ENCODE results near the gene PEPD.

PEPD gene

DNA sequence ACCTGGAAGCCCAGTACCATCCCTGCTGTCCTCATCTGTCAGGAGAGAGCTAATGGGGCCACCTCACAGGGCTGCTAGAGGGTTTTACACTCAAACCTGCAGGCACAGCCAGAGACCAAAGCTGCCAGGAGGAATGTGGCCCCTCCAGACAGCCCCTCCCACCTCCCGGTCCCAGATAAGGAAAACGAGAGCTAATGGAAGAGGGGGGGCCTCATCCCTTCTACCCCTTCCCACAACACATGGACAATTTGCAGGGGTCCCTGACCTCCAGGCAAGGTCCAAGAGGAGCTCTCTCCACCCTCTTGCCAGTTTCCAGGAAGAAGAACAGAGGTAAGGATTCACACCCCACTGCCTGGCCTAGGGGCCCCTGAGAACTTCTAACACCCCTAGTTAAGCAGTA lies 1.6 kb upstream of the PEPD start:
- no peak overlapping the region for H2BK15ac ChIP-seq (ENCODE audit: low read depth, poor library complexity, severe bottlenecking)
- H3K23ac ChIP-seq (ENCODE audit: low read length in 2 of 2), result no peak overlapping the region
- DNase-seq, result no peak
- no peak overlapping the region for H3K4me2 ChIP-seq (ENCODE audit: low read length, poor library complexity, severe bottlenecking)
- no peak overlapping the region for H3K14ac ChIP-seq (ENCODE audit: low read length in 2 of 2)
- H3K18ac ChIP-seq (ENCODE audit: low read depth in 1 of 2, low read length in 2 of 2), result no peak overlapping the region
- H2BK5ac ChIP-seq (ENCODE audit: low read depth, low read length, poor library complexity, severe bottlenecking), result no peak overlapping the region
- H2BK120ac ChIP-seq (ENCODE audit: low read depth, low read length), result no peak overlapping the region
- peaks cover 22 to 25% of the 10 kb centered on the region in 2 experiments for H3K27me3 ChIP-seq (ENCODE audit: control insufficient read depth in 1 of 2, insufficient read depth in 1 of 2, low read length in 2 of 2)
- no peaks in the 10 kb centered on the region for H3K36me3 ChIP-seq (ENCODE audit: control insufficient read depth in 1 of 2, insufficient read depth in 2 of 2, low read depth in 1 of 2, low read length in 2 of 2)
- no peak overlapping the region for H3K4ac ChIP-seq (ENCODE audit: low read depth in 1 of 2, low read length in 2 of 2)
- no peak overlapping the region for H4K8ac ChIP-seq (ENCODE audit: low read length)
- 36% methylated on average over 2 of the region's 2 CpGs for WGBS
- H4K91ac ChIP-seq (ENCODE audit: low read length), result no peak overlapping the region
- H3K4me3 ChIP-seq (ENCODE audit: insufficient read depth in 1 of 2, low read depth in 1 of 2, low read length in 2 of 2), result no peak overlapping the region
- no peak overlapping the region for H2AFZ ChIP-seq (ENCODE audit: low read depth, low read length)
- H2AK5ac ChIP-seq (ENCODE audit: low read length, severe bottlenecking), result no peak overlapping the region
- no peak overlapping the region for H2BK12ac ChIP-seq (ENCODE audit: low read length in 2 of 2)
- no peaks in the 10 kb centered on the region for H3K9me3 ChIP-seq (ENCODE audit: control insufficient read depth, low read length)
- H3K4me1 ChIP-seq (ENCODE audit: control insufficient read depth, insufficient read depth, low read depth, low read length), result peaks cover 15% of the 10 kb centered on the region
- H3K27ac ChIP-seq (ENCODE audit: low read length, poor library complexity, severe bottlenecking), result no peak overlapping the region
- H3K79me1 ChIP-seq (replicated peaks; ENCODE audit: low read length, poor library complexity, severe bottlenecking), result peaks cover 27% of the 10 kb centered on the region
- no peak overlapping the region for H3K9ac ChIP-seq (ENCODE audit: low read length)

DNA sequence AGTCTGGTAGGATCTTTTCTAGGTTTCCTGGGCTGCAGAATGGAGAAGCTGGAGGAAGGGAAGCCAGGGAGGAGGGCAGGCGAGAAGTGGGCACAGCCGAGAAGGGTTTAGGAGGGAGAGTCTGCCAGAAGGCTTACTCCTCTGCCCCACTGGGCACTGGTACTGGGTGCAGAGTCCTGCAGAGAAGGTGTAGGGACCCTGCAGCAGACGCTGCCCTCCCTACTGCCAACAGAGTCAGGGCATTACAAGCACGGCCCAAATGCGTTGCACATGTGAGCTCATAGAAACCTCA lies 726 bp upstream of the PEPD start:
- Histone ChIP-seq H2BK15ac (ENCODE audit: low read depth, poor library complexity, severe bottlenecking) (no peak overlapping the region), H4K91ac (ENCODE audit: low read length) (no peak overlapping the region), H3K4me1 (ENCODE audit: control insufficient read depth, insufficient read depth, low read depth, low read length) (peaks cover 15% of the 10 kb centered on the region), H3K9ac (ENCODE audit: low read length) (peak overlapping the region; percentile 80), H2AFZ (ENCODE audit: low read depth, low read length) (peak overlapping the region; percentile 66), H4K8ac (ENCODE audit: low read length) (peak overlapping the region; percentile 47), H3K27me3 (ENCODE audit: control insufficient read depth in 1 of 2, insufficient read depth in 1 of 2, low read length in 2 of 2) (peaks cover 16 to 24% of the 10 kb centered on the region in 2 experiments), H3K9me3 (ENCODE audit: control insufficient read depth, low read length) (no peaks in the 10 kb centered on the region), H2AK5ac (ENCODE audit: low read length, severe bottlenecking) (no peak overlapping the region), H2BK120ac (ENCODE audit: low read depth, low read length) (no peak overlapping the region), H2BK5ac (ENCODE audit: low read depth, low read length, poor library complexity, severe bottlenecking) (no peak overlapping the region), H3K79me1 (replicated peaks; ENCODE audit: low read length, poor library complexity, severe bottlenecking) (peaks cover 32% of the 10 kb centered on the region), H3K4ac (ENCODE audit: low read depth in 1 of 2, low read length in 2 of 2) (peak overlapping the region in 1 of 2 experiments; percentile 24), H3K18ac (ENCODE audit: low read depth in 1 of 2, low read length in 2 of 2) (no peak overlapping the region), H3K23ac (ENCODE audit: low read length in 2 of 2) (no peak overlapping the region), H3K4me2 (ENCODE audit: low read length, poor library complexity, severe bottlenecking) (peak overlapping the region; percentile 73), H2BK12ac (ENCODE audit: low read length in 2 of 2) (no peak overlapping the region), H3K4me3 (ENCODE audit: insufficient read depth in 1 of 2, low read depth in 1 of 2, low read length in 2 of 2) (peak overlapping the region in 1 of 2 experiments; percentile 91), H3K14ac (ENCODE audit: low read length in 2 of 2) (no peak overlapping the region), H3K27ac (ENCODE audit: low read length, poor library complexity, severe bottlenecking) (no peak overlapping the region), H3K36me3 (ENCODE audit: control insufficient read depth in 1 of 2, insufficient read depth in 2 of 2, low read depth in 1 of 2, low read length in 2 of 2) (no peaks in the 10 kb centered on the region)
- 93% methylated on average over 5 of the region's 5 CpGs for WGBS
- DNase-seq, result no peak

DNA sequence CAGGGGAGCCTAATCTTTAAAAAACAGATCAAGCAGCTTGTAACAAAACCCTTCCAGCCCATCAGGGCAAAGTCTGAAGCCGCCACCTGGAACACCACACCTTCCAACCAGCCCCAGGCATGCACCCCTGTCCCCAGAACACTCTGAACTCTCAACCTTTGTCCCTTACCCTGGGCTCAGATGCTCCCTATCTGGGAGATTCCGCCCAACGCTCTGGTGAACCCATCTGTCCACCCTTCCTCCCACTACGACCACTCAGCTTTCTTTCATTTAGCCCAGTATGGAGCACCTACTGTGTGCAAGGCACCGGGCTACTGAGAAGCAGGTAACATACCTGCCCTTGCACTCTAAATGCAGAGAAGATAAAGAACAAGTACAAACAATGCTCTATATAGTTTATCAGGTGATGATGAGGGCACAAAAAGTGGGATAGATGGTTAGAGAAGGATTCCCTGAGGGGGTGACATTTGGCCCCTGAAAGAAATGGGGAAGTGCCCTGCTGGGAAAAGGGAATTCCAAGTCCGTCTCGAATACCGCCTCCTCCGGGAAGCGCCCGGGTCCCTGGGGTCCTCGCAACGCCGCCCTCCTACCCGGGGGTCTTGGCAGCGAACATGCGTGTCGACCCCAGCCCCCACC lies 629 bp downstream of the PEPD start:
- Histone ChIP-seq H3K36me3 (ENCODE audit: control insufficient read depth in 1 of 2, insufficient read depth in 2 of 2, low read depth in 1 of 2, low read length in 2 of 2) (no peaks in the 10 kb centered on the region), H3K4me1 (ENCODE audit: control insufficient read depth, insufficient read depth, low read depth, low read length) (peaks cover 15% of the 10 kb centered on the region), H3K9ac (ENCODE audit: low read length) (peak overlapping the region; percentile 92), H3K23ac (ENCODE audit: low read length in 2 of 2) (peak overlapping the region in 1 of 2 experiments; percentile 68), H3K14ac (ENCODE audit: low read length in 2 of 2) (peak overlapping the region in 1 of 2 experiments; percentile 96), H3K4me2 (ENCODE audit: low read length, poor library complexity, severe bottlenecking) (peak overlapping the region; percentile 72), H4K8ac (ENCODE audit: low read length) (peak overlapping the region; percentile 94), H2AK5ac (ENCODE audit: low read length, severe bottlenecking) (no peak overlapping the region), H2BK15ac (ENCODE audit: low read depth, poor library complexity, severe bottlenecking) (peak overlapping the region; percentile 55), H4K91ac (ENCODE audit: low read length) (peak overlapping the region; percentile 71), H3K79me1 (replicated peaks; ENCODE audit: low read length, poor library complexity, severe bottlenecking) (peaks cover 38% of the 10 kb centered on the region), H3K27ac (ENCODE audit: low read length, poor library complexity, severe bottlenecking) (no peak overlapping the region), H2BK5ac (ENCODE audit: low read depth, low read length, poor library complexity, severe bottlenecking) (no peak overlapping the region), H3K9me3 (ENCODE audit: control insufficient read depth, low read length) (no peaks in the 10 kb centered on the region), H3K27me3 (ENCODE audit: control insufficient read depth in 1 of 2, insufficient read depth in 1 of 2, low read length in 2 of 2) (peaks cover 7 to 18% of the 10 kb centered on the region in 2 experiments), H3K4ac (ENCODE audit: low read depth in 1 of 2, low read length in 2 of 2) (peak overlapping the region; percentile 86 to 87), H2BK12ac (ENCODE audit: low read length in 2 of 2) (peak overlapping the region in 1 of 2 experiments; percentile 68), H2BK120ac (ENCODE audit: low read depth, low read length) (no peak overlapping the region), H2AFZ (ENCODE audit: low read depth, low read length) (peak overlapping the region; percentile 86), H3K18ac (ENCODE audit: low read depth in 1 of 2, low read length in 2 of 2) (peak overlapping the region in 1 of 2 experiments; percentile 97), H3K4me3 (ENCODE audit: insufficient read depth in 1 of 2, low read depth in 1 of 2, low read length in 2 of 2) (peak overlapping the region; percentile 91 to 98)
- 16% methylated on average over 17 of the region's 18 CpGs for WGBS
- DNase-seq, result peak; percentile 2

DNA sequence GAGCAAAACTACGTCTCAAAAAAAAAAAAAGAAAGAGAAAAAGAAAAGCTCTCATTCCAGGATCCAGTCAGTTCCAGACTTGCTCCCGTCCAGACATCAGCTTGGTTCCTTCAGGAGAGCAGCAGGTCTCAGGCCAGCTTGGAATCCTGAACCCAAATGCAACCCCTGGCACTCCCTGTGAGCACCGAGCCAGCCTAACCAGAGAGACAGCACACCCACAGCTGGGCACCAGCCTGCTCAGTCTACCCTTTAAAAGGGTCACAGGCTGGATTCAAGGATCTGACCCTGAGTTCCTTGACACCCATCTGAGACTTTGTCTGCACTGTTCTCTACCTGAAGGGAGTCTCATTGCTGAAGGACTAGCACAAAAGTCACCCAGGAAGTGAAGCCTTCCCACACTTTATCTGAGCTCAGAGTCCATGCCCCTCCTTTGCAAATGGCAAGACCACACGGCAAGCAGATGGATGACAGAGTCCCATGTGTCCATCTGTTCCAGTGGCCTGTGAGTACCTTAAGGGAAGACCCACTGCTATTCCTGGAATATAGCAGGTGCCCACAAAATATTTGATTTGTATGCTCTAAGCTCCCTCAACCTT lies 1.4 kb downstream of the PEPD start:
- Histone ChIP-seq H4K91ac (ENCODE audit: low read length) (no peak overlapping the region), H3K9ac (ENCODE audit: low read length) (no peak overlapping the region), H3K36me3 (ENCODE audit: control insufficient read depth in 1 of 2, insufficient read depth in 2 of 2, low read depth in 1 of 2, low read length in 2 of 2) (no peaks in the 10 kb centered on the region), H3K4me2 (ENCODE audit: low read length, poor library complexity, severe bottlenecking) (no peak overlapping the region), H2AFZ (ENCODE audit: low read depth, low read length) (no peak overlapping the region), H2BK5ac (ENCODE audit: low read depth, low read length, poor library complexity, severe bottlenecking) (no peak overlapping the region), H3K4ac (ENCODE audit: low read depth in 1 of 2, low read length in 2 of 2) (no peak overlapping the region), H4K8ac (ENCODE audit: low read length) (no peak overlapping the region), H3K27me3 (ENCODE audit: control insufficient read depth in 1 of 2, insufficient read depth in 1 of 2, low read length in 2 of 2) (peaks cover 3 to 18% of the 10 kb centered on the region in 2 experiments), H3K9me3 (ENCODE audit: control insufficient read depth, low read length) (no peaks in the 10 kb centered on the region), H3K4me3 (ENCODE audit: insufficient read depth in 1 of 2, low read depth in 1 of 2, low read length in 2 of 2) (peak overlapping the region in 1 of 2 experiments; percentile 91), H3K18ac (ENCODE audit: low read depth in 1 of 2, low read length in 2 of 2) (no peak overlapping the region), H3K27ac (ENCODE audit: low read length, poor library complexity, severe bottlenecking) (no peak overlapping the region), H2AK5ac (ENCODE audit: low read length, severe bottlenecking) (no peak overlapping the region), H3K4me1 (ENCODE audit: control insufficient read depth, insufficient read depth, low read depth, low read length) (peaks cover 20% of the 10 kb centered on the region), H3K14ac (ENCODE audit: low read length in 2 of 2) (no peak overlapping the region), H3K23ac (ENCODE audit: low read length in 2 of 2) (no peak overlapping the region), H3K79me1 (replicated peaks; ENCODE audit: low read length, poor library complexity, severe bottlenecking) (peaks cover 47% of the 10 kb centered on the region), H2BK120ac (ENCODE audit: low read depth, low read length) (no peak overlapping the region), H2BK15ac (ENCODE audit: low read depth, poor library complexity, severe bottlenecking) (no peak overlapping the region), H2BK12ac (ENCODE audit: low read length in 2 of 2) (no peak overlapping the region)
- 92% methylated on average over 4 of the region's 4 CpGs for WGBS
- DNase-seq, result no peak

All from mesenchymal stem cell (in vitro differentiated cells and primary cell).